K562 (cell line): Measurements from ENCODE around the gene MVD. TPM values are rescaled to one million over a fixed set of nuclear protein-coding genes. Genes with fewer than 3 reads are reported as not detected.

Experiments
- CSDE1 ChIP-seq, 2 experiments: fragments of 450-650 bp; IDR thresholded peaks; 2 replicates each; pipeline ENCODE4 v1.6.1; 2016; ENCODE audit warnings: mild to moderate bottlenecking in 1 of 2
- HDAC1 ChIP-seq, 2 experiments: fragments of 450-650 bp; IDR thresholded peaks; 2 replicates each; pipeline ENCODE4 v1.6.1; 2016 to 2017; ENCODE audit warnings: inconsistent platforms in 1 of 2, mild to moderate bottlenecking in 1 of 2, moderate library complexity in 1 of 2
- KDM1A ChIP-seq, 2 experiments: fragments of 450-650 bp; IDR thresholded peaks; 2 replicates each; pipeline ENCODE4 v1.6.1; 2016; ENCODE audit warnings: mild to moderate bottlenecking in 2 of 2
- ZNF184 ChIP-seq: sonication (generic); formaldehyde crosslinking; IDR thresholded peaks from 2 replicates; pipeline ENCODE4 v1.5.0; 2020; ENCODE audit warnings: missing genetic modification reagents
- ZNF77 ChIP-seq: fragments of 250-450 bp; sonication (Bioruptor Pico); IDR thresholded peaks from 2 replicates; pipeline ENCODE4 v1.5.0; 2020
- polyA plus RNA-seq, 8 experiments: library from polyadenylated mRNA; depleted of rRNA in 4 of 8; stranded (reverse) in 5 of 8; unstranded in 3 of 8; fragments of >200 nt; fragmentation: Nextera tagmentation in 2 of 8; fragmentation: Illumina TruSeq in 1 of 8; extraction: Ambion mirVana in 2 of 8; extraction: Trizol in 1 of 8; gene quantifications; 2 replicates each; pipeline versions ENCODE4 v1.2.1 to v1.2.3, GENCODE V29; 2011 to 2014; ENCODE audit warnings: inconsistent platforms in 1 of 8, missing spikeins in 1 of 8
- total RNA-seq, 7 experiments: library from RNA; depleted of rRNA in 6 of 7; stranded (reverse); fragments of >200 nt in 6 of 7; fragmentation: Illumina TruSeq in 2 of 7; extraction: Trizol in 2 of 7; gene quantifications; 2 replicates each; pipeline versions ENCODE4 v1.2.1 to v1.2.3, GENCODE V29; 2011 to 2021; ENCODE audit warnings: low replicate concordance in 1 of 7
- TF ChIP-seq, protein P1 (sequence below), 2 experiments: fragments of 450-650 bp; IDR thresholded peaks; 2 replicates each; pipeline ENCODE4 v1.6.1; 2016; ENCODE audit warnings: mild to moderate bottlenecking in 2 of 2, borderline replicate concordance in 1 of 2, low read depth in 1 of 2, moderate library complexity in 1 of 2
- TF ChIP-seq, protein P2 (sequence below): fragments of 250-450 bp; sonication (Bioruptor Pico); IDR thresholded peaks from 2 replicates; pipeline ENCODE4 v1.4.0; 2020; ENCODE audit warnings: borderline replicate concordance
- TF ChIP-seq, protein P3 (sequence below): fragments of 200-400 bp; formaldehyde crosslinking; IDR thresholded peaks from 2 replicates; pipeline ENCODE4 v1.6.1; 2017; ENCODE audit warnings: mild to moderate bottlenecking, low read depth, low read length, moderate library complexity
- TF ChIP-seq, protein P4 (sequence below): fragments of 450-650 bp; IDR thresholded peaks from 2 replicates; pipeline ENCODE4 v1.7.0; 2016; ENCODE audit warnings: borderline replicate concordance

MVD gene
- total and polyA plus RNA-seq, 9 of the 15 experiments (the other 6 are each of a cell fraction or from before 2014, with no cell fraction given) = 12.2 to 141 (median 45.3) TPM

DNA sequence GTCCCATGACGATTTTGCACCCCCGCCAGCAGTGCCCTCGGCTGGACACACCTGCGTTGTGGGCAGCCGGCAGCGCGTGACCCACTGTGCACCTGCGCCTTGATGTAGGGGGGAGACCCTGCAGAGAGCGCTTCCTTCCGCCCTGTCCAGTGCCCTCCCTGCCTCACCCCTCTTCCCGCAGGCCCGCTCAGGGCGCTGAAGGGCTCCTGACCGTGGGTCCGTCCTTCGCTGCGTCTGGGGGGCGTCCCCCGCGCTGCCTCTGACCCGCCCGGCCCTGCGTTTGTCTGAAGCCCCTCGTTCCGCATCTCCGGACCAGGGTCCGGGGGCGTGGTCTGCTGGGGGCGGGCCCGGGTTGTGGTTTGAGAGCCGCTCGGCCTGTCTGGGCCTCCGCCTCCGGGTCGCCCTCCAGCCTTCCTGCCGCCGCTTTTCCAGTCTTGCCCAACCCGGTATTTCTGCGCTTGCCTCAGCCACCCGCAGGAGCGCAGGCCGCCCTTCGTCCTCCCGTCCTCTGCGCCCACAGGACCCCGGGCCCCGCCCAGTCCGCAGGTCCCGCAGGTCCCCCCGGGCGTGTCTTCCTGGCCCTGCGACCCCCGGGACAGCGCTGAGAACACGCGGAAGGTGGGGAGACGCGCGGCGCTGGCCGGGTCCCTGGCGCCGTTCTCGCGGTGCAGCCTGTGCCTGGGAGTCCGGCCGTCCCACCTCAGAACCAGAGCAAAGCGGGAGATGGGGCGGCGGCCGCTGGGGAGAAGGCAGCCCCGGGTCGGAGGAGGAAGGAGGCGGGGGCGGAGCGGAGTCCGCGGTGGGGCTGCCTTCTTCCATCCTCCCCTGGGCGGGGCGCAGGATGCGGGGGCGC lies 28.5 kb downstream of the MVD start (continued):
- TF ChIP-seq, protein P1, sequence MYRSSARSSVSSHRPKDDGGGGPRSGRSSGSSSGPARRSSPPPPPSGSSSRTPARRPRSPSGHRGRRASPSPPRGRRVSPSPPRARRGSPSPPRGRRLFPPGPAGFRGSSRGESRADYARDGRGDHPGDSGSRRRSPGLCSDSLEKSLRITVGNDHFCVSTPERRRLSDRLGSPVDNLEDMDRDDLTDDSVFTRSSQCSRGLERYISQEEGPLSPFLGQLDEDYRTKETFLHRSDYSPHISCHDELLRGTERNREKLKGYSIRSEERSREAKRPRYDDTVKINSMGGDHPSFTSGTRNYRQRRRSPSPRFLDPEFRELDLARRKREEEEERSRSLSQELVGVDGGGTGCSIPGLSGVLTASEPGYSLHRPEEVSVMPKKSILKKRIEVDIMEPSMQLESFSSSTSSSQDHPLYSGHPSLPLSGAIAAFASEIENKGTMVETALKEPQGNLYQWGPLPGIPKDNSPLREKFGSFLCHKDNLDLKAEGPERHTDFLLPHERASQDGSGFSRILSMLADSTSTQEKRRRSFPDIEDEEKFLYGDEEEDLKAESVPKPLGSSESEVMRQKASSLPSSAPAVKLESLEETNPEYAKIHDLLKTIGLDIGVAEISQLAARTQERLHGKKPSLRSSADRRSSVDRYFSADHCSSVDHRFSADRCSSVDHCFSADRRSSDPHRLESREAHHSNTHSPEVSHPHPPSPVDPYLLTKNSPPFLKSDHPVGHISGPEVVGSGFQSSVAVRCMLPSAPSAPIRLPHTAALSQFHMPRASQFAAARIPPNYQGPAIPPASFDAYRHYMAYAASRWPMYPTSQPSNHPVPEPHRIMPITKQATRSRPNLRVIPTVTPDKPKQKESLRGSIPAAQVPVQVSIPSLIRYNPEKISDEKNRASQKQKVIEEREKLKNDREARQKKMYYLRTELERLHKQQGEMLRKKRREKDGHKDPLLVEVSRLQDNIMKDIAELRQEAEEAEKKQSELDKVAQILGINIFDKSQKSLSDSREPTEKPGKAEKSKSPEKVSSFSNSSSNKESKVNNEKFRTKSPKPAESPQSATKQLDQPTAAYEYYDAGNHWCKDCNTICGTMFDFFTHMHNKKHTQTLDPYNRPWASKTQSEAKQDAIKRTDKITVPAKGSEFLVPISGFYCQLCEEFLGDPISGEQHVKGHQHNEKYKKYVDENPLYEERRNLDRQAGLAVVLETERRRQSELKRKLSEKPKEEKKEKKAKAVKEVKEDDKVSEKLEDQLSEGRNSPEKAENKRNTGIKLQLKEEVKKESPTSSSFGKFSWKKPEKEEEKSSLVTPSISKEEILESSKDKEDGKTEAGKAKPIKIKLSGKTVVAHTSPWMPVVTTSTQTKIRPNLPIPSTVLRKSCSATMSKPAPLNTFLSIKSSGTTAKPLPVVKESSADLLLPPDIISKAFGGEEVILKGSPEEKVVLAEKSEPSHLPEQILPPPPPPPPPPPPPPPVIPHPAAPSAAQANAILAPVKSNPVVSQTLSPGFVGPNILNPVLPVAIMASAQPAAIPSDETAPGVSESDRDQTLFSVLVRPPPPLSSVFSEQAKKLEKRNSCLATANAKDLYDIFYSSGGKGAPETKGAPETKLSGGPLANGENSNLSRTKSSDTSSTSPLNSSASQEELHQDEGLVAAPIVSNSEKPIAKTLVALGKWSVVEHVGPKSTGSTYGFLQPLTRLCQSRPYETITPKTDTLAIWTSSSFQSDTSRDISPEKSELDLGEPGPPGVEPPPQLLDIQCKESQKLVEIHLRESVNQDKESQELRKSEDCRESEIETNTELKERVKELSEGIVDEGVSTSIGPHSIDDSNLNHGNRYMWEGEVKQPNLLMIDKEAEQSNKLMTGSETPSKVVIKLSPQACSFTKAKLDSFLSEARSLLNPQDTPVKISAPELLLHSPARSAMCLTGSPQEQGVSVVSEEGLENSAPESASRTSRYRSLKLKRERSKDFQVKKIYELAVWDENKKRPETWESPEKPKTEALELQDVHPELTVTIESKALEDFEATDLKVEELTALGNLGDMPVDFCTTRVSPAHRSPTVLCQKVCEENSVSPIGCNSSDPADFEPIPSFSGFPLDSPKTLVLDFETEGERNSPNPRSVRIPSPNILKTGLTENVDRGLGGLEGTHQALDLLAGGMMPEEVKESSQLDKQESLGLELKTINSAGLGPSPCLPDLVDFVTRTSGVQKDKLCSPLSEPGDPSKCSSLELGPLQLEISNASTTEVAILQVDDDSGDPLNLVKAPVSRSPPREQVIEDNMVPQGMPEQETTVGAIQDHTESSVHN (IDR thresholded peaks at IDR 0.05; ENCODE audit: borderline replicate concordance in 1 of 2, low read depth in 1 of 2) = no peak
- TF ChIP-seq ZNF184 (CRISPR knock-in tag) (no peak), ZNF77 (CRISPR knock-in tag) (no peak), HDAC1 (IDR thresholded peaks at IDR 0.05) (peak in 1 of 2 experiments; percentile 37; a peak in 1 of 4 replicates), CSDE1 (IDR thresholded peaks at IDR 0.05) (no peak), KDM1A (IDR thresholded peaks at IDR 0.05) (no peak)
- TF ChIP-seq, protein P2, sequence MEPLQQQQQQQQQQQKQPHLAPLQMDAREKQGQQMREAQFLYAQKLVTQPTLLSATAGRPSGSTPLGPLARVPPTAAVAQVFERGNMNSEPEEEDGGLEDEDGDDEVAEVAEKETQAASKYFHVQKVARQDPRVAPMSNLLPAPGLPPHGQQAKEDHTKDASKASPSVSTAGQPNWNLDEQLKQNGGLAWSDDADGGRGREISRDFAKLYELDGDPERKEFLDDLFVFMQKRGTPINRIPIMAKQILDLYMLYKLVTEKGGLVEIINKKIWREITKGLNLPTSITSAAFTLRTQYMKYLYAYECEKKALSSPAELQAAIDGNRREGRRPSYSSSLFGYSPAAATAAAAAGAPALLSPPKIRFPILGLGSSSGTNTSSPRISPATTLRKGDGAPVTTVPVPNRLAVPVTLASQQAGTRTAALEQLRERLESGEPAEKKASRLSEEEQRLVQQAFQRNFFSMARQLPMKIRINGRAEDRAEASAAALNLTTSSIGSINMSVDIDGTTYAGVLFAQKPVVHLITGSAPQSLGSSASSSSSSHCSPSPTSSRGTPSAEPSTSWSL = no peak
- TF ChIP-seq, protein P3, sequence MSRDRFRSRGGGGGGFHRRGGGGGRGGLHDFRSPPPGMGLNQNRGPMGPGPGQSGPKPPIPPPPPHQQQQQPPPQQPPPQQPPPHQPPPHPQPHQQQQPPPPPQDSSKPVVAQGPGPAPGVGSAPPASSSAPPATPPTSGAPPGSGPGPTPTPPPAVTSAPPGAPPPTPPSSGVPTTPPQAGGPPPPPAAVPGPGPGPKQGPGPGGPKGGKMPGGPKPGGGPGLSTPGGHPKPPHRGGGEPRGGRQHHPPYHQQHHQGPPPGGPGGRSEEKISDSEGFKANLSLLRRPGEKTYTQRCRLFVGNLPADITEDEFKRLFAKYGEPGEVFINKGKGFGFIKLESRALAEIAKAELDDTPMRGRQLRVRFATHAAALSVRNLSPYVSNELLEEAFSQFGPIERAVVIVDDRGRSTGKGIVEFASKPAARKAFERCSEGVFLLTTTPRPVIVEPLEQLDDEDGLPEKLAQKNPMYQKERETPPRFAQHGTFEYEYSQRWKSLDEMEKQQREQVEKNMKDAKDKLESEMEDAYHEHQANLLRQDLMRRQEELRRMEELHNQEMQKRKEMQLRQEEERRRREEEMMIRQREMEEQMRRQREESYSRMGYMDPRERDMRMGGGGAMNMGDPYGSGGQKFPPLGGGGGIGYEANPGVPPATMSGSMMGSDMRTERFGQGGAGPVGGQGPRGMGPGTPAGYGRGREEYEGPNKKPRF = no peak
- TF ChIP-seq, protein P4, sequence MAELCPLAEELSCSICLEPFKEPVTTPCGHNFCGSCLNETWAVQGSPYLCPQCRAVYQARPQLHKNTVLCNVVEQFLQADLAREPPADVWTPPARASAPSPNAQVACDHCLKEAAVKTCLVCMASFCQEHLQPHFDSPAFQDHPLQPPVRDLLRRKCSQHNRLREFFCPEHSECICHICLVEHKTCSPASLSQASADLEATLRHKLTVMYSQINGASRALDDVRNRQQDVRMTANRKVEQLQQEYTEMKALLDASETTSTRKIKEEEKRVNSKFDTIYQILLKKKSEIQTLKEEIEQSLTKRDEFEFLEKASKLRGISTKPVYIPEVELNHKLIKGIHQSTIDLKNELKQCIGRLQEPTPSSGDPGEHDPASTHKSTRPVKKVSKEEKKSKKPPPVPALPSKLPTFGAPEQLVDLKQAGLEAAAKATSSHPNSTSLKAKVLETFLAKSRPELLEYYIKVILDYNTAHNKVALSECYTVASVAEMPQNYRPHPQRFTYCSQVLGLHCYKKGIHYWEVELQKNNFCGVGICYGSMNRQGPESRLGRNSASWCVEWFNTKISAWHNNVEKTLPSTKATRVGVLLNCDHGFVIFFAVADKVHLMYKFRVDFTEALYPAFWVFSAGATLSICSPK = no peak
